ENCODE measurements around the gene AGAP1.

Gene AGAP1

DNA sequence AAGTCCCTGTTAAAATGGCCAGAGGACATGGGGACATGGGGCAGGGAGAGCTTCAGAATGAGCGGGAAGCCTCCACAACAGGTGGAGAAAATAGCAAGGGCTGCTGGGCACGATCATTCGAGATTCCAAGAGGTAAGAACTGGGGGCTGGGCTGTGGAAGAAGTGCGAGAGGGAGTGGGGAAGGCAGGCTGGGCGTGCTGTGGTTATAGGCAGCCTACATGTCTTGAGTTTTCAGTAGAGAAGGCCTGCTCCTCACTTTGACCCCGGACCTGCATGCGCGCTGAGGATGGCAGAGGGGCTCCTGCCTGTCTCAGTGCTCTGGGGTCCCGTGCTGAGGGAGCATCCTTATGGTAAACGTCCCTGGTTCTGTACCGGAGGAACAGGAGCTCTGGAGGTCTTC lies 115.5 kb downstream of the AGAP1 start:
- DNase-seq (ENCODE audit: low read depth): no peak

DNA sequence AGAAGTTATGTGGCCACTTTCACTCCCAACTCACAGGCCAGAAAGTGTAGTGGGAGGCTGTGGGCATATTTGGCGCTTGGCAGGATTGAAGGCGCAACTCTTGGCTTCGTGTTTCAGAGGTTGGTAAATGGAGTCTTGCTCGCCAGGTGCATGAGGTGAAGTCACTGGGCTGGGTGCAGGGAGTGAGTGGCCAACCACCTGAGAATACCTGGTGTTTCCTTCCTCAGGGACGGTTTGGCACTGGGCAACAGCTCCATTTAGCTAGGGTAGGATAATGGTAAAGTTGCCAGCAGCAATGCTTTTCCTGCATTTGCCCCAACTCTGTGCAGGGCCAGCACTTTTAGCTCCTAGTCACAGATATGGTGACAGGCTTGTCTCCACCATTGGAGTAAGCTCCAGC lies 115.9 kb downstream of the AGAP1 start:
- DNase-seq (ENCODE audit: low read depth): no peak

DNA sequence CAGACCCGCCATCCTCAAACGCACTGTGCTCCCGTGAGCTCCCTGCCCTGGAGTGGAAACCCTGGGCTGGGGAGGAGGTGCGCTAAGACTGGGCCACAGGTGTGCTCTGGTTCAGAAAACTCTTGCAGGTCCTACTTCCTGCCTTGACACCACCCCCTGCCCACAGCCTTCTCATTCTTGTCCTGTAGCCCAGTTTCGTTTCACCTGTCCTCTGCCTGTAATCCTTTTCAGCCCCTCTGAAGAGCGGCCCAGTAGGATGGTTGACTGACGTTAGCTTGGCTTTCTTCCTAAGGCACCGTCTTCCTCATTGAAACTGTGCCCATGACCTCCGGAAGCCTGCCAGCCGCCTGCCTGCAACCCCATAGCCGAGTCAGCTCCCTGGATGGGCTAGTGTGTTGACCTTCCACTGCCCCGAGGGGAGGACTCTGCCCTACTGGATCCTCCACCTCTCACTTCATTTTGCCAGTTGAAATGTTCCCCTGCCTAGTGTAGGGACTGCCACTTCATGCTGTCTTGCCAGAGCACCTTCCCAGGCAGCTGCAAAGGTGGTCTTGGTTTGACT lies 116.9 kb downstream of the AGAP1 start:
- DNase-seq (ENCODE audit: low read depth): no peak

DNA sequence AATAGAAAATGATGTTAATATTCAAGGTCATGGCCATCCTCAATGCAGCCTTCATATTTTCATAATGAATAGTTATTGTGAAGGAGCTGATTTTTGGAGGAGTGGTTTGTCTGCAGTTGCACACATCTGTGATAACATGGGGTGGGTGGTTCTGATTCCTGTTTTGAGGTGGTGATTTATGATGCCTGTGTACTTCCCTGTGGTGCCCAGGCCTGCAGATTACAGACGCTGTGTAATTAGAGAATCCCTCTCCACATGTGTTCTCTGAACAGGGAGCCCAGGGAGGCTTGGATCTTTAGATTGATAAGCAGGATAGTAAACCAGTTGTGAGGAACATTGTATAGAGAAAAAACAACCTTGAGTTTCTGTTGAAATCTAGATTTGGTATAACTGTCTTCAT lies 117.5 kb downstream of the AGAP1 start:
- no peak for DNase-seq (ENCODE audit: low read depth)

- DNase-seq (ENCODE audit: low read depth): no peak
These were observed 117.9 kb downstream of the AGAP1 start for GRCh38 chr2:235611756-235612155.

DNA sequence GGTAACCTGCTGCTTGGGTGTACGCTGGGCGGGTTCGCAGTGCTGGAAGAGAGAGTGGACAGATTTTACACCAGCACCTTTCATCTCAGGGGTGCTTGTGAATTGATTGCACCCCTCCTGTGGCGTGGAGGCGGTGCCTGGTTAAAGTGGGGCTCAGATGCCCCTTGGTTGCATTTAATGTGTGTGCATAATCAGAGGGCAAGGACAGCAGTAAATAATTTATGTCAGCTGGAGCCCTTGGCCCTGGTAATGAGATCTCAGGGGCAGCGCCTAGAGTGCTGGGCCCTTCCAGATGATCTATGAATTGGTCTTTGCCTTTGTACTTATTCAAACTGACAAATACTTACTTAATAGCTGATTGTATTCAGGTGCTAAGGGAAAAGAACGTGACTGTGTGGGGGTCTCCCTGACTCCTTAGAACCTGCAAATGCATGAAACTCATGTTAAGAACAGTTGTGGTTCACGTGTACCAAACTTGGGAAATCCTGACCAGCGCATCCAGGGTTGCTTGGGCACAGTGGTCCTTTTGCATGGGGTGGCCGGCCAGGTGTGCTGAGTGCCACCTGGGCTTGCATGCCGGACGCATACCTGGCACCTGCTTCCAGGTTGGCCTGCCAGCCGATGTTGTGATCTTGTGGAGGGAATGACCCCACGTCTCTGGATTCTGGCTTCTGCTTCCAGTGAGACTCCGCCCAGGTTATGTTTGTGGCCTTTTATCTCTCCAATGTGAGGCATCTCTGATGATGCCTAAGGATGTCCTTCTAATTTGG lies 118.5 kb downstream of the AGAP1 start:
- no peak for DNase-seq (ENCODE audit: low read depth)

- DNase-seq (ENCODE audit: low read depth): no peak
These were observed 119.8 kb downstream of the AGAP1 start for GRCh38 chr2:235613649-235614048.

DNA sequence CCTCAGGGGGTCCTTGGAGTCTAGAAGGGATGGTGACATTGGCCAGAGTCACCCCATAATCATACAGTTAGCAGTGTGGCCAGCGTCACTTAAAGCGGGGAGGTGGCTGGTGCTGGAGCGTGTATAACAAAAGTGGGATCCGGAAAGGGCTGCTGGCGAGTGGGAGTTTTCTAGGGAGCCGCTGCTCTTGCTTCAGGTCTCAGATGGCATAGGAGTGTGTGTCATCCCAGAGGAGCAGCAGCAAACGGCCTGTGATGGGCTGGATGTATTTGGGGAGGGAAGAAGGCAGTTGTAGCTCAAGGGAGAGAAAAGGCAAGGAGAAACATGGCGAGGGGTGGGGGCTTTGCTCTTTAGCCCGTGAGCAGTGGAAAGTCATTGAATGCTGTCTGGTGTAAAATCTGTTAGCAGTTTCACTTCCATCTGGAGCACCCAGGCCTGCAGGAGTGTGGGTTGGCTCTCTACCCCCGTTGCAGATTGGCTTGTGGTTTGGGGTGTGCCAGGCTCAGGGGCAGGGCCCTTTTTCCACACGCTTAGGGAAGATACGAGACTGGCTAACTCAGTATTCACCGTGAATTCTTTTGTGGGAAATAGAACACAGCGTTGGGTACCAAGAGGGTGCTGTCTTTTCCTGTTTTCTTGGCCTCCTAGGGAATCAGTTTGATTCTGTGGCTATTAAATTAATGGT lies 120.5 kb downstream of the AGAP1 start:
- no peak for DNase-seq (ENCODE audit: low read depth)

DNA sequence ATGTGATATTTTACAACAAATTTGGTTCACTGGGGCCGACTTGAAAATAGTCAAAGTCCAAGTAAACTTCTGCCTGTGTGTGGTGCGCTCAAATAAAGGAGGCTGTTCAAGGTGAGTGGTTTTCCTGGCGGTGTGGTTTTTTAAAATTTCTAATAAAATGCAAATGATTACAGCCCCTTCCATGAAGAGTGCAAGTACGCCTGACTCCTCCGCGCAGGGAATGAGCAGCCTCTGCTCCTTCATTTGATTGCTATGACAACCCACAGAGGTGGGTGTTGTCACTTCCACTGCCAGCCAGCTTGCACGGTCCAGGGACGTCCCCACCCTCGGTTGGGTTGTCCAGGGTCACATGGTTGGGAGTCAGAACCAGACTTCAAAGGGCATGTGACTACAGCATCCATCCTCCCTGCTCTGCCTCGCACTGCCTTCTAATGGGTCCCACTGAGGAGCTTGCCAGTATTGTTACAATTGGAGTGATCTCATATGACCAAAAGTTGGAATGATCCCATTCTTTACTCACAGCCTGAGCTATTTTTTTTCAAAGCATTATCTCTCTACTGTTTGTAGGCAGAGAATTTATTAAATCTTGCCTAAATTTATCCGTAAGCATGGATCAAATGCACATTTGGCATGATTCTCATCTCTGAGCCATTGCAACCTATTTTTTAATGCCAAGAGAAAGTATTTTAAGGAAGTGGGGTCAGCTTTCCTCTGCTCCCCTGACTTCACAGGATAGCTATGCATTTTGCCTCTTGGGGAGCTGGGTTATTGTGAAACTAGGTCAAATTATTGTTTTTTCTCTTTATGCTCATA lies 121.3 kb downstream of the AGAP1 start:
- DNase-seq (ENCODE audit: low read depth): no peak

DNA sequence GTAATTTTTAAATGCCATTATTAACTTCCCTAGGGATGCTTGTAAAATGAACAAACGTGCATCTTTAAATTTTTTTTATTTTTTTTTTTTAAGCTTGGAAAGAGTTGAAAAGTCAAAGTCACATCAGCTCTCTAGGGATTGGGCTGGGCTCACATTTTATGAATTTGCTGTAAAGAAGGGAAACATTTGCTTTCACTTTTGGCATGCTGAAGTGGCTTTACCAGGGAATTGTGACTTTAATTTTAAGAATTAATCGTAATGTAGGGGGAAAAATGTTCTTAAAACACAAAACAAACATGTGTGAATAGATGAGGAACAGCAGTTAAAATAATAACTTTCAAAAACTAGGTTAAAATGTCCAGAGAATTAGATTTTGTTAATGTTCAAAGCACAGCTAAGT lies 123.0 kb downstream of the AGAP1 start:
- no peak for DNase-seq (ENCODE audit: low read depth)

- no peak for DNase-seq (ENCODE audit: low read depth)
These were observed 124.2 kb downstream of the AGAP1 start for GRCh38 chr2:235618039-235618438.

DNA sequence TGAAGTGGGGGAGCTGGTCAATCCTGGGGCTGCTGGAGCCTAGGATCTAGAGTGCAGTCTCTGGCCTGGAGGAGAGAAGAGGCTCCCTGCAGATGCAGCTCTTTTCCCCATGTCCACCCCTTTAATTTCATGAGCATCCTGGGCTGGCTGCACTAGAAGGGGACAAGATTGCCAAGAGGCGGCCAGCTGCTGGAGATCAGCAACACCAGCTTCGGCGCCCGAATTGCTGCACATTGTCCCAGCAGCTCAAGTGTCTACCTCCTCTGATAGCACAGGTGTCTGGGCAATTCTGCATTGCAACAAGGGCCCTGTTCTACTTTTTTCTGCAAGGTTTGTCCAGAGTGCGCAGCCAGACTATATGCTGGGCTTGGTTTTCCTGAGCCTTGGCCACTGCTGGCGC lies 125.7 kb downstream of the AGAP1 start:
- DNase-seq (ENCODE audit: low read depth): no peak

- no peak for DNase-seq (ENCODE audit: low read depth)
These were observed 127.9 kb downstream of the AGAP1 start for GRCh38 chr2:235621736-235622135.

- no peak for DNase-seq (ENCODE audit: low read depth)
These were observed 129.3 kb downstream of the AGAP1 start for GRCh38 chr2:235623111-235623510.

GRCh38 chr2:235623752-235624151 lies 129.9 kb downstream of the AGAP1 start:
- no peak for DNase-seq (ENCODE audit: low read depth)

- DNase-seq (ENCODE audit: low read depth): no peak
These were observed 132.8 kb downstream of the AGAP1 start for GRCh38 chr2:235626658-235627057.

DNA sequence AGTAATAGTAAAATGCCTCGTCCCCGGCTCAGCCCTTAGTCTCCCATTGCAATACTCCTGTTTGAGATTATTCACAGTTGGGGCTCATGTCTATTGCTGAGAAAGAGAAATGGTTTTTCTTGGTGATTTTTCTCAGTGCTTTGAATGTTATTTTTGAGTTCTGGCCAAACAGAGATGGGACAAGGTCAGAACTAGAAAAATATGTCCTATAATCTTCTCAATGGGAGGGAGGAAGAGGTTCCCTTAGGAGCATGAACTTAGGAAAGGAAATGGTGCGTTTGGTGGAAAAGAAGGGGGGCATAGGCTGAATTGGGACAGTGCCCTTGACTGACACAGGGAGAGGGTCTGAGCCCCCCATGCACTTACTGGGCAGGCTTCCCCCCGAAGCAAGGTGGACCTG lies 133.8 kb downstream of the AGAP1 start:
- no peak for DNase-seq (ENCODE audit: low read depth)

GRCh38 chr2:235630718-235631296 lies 137.0 kb downstream of the AGAP1 start:
- DNase-seq (ENCODE audit: low read depth): no peak

- no peak for DNase-seq (ENCODE audit: low read depth)
These were observed 140.8 kb downstream of the AGAP1 start for GRCh38 chr2:235634435-235635158.

GRCh38 chr2:235636546-235636945 lies 142.7 kb downstream of the AGAP1 start:
- no peak for DNase-seq (ENCODE audit: low read depth)

DNA sequence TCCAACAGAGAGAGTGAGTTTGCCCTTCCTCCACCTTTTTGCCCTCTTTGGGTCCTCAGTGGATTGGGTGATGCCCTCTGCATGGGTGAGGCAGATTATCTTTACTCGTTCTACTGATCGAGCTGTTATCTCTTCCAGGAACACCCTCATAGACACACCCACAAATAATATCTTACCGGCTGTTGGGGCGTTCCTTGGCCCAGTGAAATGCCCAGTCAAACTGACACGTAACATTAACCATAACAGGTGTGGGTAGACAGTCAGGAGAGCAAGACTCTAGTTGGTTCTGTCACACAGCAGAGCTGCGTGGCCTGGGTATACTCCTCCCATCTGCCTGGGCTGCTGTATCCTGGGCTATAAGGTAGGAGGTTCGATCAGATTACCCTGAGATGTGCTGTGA lies 144.1 kb downstream of the AGAP1 start:
- no peak for DNase-seq (ENCODE audit: low read depth)

Measured in activated gamma-delta T cell treated with anti-CD3 and anti-CD28 coated beads, Interleukin-2, amount 50 U/mL, for 16 hours (primary cell).